ENCODE measurements around the gene ROBO3. TPM values are rescaled to one million over a fixed set of nuclear protein-coding genes. Genes with fewer than 3 reads are reported as not detected.

Gene ROBO3, protein sequence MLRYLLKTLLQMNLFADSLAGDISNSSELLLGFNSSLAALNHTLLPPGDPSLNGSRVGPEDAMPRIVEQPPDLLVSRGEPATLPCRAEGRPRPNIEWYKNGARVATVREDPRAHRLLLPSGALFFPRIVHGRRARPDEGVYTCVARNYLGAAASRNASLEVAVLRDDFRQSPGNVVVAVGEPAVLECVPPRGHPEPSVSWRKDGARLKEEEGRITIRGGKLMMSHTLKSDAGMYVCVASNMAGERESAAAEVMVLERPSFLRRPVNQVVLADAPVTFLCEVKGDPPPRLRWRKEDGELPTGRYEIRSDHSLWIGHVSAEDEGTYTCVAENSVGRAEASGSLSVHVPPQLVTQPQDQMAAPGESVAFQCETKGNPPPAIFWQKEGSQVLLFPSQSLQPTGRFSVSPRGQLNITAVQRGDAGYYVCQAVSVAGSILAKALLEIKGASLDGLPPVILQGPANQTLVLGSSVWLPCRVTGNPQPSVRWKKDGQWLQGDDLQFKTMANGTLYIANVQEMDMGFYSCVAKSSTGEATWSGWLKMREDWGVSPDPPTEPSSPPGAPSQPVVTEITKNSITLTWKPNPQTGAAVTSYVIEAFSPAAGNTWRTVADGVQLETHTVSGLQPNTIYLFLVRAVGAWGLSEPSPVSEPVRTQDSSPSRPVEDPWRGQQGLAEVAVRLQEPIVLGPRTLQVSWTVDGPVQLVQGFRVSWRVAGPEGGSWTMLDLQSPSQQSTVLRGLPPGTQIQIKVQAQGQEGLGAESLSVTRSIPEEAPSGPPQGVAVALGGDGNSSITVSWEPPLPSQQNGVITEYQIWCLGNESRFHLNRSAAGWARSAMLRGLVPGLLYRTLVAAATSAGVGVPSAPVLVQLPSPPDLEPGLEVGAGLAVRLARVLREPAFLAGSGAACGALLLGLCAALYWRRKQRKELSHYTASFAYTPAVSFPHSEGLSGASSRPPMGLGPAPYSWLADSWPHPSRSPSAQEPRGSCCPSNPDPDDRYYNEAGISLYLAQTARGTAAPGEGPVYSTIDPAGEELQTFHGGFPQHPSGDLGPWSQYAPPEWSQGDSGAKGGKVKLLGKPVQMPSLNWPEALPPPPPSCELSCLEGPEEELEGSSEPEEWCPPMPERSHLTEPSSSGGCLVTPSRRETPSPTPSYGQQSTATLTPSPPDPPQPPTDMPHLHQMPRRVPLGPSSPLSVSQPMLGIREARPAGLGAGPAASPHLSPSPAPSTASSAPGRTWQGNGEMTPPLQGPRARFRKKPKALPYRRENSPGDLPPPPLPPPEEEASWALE (N-terminal part only)
- 10 to 100 TPM; 21.9 to 26.1 TPM for total RNA-seq

DNA sequence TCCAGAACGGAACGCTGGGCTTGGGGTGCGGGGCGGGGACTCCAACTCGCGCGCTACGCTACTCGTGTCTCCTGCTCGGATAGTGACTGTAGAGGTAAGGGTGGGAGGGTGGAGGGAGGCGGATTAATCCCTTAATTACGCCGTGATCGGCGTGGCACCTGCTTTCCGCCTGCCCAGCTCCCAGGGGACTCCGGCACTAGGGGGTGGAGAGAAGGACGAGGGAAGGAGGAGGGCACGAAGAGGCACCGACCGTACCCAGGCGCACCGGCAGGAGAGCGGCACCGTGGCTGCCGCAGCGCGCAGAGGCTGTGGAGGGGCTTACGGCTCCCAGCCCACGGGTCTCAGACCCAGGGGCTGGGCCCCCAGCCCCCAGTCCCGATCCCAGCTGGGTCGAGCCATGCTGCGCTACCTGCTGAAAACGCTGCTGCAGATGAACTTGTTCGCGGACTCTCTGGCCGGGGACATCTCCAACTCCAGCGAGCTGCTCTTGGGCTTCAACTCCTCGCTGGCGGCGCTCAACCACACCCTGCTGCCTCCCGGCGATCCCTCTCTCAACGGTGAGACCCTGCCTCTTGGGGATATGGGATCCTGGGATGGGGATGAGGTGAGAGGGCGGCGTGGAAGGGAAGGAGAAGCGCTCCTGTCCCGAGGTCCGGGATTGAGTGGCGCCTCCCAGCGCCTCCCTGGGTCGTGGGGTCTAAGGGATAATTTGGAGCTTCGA is at the start of gene ROBO3:
TSS of gene ROBO3 (plus strand) at position 252 of the 721 bp plus-strand sequence. CDS start at position 398, 146 bp downstream.
- H3K4me1 Mint-ChIP-seq, result peaks cover 31% of the 10 kb centered on the region
- ATAC-seq, result peak; percentile 30
- ChIA-PET POLR2A (interaction anchor here (0.6 kb wide), 1 partner anchor 17 kb away, joined by 3 read pairs; no protein-coding TSS in a partner anchor), CTCF (interaction anchor here (0.6 to 3.0 kb wide), 19 partner anchors 8 to 221 kb away, joined by 3 to 20 read pairs (median 5); no protein-coding TSS in a partner anchor)
- no peaks in the 10 kb centered on the region for H3K9me3 Mint-ChIP-seq (ENCODE audit: low read depth)
- no peak within 1 kb of the TSS for H3K27ac Mint-ChIP-seq
- no peak for DNase-seq
- no peaks in the 10 kb centered on the region for H3K36me3 Mint-ChIP-seq (ENCODE audit: low read depth)
- H3K27me3 Mint-ChIP-seq, result peaks cover 81% of the 10 kb centered on the region
- intact Hi-C loops (cut with DNase I, micrococcal nuclease), result loop anchor here in 1 of 2 experiments (10.0 kb wide), 1 partner anchor 451 kb away; no protein-coding TSS in a partner anchor
- no peak within 1 kb of the TSS for H3K4me3 Mint-ChIP-seq

DNA sequence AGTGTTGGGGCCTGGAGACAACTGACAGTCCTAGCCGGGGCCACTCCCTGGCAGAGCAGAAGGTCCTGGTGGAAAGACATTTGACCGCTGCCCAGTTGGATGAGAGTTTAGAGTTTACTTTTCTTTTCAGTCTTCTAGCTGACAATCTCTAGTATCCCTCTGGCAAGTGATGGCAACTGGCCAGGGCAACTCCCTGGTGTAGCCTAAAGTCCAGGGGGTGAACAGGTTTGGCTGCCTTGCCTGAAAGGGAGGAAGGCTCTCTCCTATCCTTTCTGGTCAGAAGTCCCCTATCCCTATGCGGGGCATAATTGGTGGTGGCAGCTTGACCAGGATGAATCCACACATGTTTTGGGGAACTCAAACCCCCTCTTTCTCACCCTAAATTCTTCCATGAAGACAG is 48.2 kb upstream of the ROBO3 start:
- DNase-seq (no peak), ATAC-seq (no peak)
- ChIA-PET CTCF (no interaction called here), POLR2A (no interaction called here)
- intact Hi-C loops (cut with DNase I, micrococcal nuclease), result no loop called here
- Mint-ChIP-seq H3K36me3 (ENCODE audit: low read depth) (no peaks in the 10 kb centered on the region), H3K27ac (no peak overlapping the region), H3K4me1 (peaks cover 2% of the 10 kb centered on the region), H3K27me3 (peaks cover 38% of the 10 kb centered on the region), H3K9me3 (ENCODE audit: low read depth) (no peaks in the 10 kb centered on the region), H3K4me3 (no peak overlapping the region)

DNA sequence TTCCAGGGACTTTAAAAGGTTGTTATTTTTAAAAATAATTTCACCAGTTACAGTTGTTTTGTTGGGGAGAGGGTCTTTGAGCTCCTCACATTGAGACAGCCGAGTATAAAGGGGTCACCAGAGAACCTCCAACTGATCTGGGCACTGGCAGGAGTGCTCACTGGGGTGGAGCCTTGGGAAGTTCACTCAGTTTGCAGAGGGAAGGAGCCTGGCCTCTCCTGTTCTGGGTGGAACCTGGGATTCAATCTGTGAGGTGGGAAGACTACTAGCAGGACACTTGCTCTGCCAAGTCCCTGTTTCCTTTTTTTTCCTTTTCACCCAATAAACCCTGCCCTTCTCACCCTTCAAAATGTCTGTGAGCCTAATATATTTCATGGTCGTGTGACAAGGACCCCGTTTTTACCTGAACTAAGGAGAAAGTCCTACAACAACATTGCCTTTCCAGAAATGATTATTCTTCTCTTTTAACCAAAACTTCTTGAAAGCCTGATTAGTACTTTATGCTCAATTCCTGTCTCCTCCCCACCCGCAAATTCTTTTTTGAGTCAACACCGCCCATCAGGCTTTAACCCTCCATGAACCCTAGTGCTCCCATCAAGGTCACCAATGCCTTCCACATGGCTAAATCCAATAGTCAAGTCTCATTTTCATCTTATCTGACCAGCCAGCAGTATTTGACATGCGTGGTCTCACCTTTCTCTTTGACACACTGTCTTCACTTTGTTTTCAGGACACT is 43.1 kb upstream of the ROBO3 start:
- no peak overlapping the region for H3K27ac Mint-ChIP-seq
- intact Hi-C loops (cut with DNase I, micrococcal nuclease), result no loop called here
- H3K4me3 Mint-ChIP-seq, result no peak overlapping the region
- CTCF ChIA-PET, result interaction anchor here (0.8 to 1.2 kb wide), 2 partner anchors 9 to 74 kb away, joined by 3 read pairs; no protein-coding TSS in a partner anchor
- H3K9me3 Mint-ChIP-seq (ENCODE audit: low read depth), result no peaks in the 10 kb centered on the region
- H3K4me1 Mint-ChIP-seq, result no peaks in the 10 kb centered on the region
- ATAC-seq (no peak), DNase-seq (no peak)
- no peaks in the 10 kb centered on the region for H3K36me3 Mint-ChIP-seq (ENCODE audit: low read depth)
- H3K27me3 Mint-ChIP-seq, result peaks cover 38% of the 10 kb centered on the region
- POLR2A ChIA-PET, result interaction anchor here (0.7 kb wide), 1 partner anchor 52 kb away, joined by 5 read pairs; no protein-coding TSS in a partner anchor

DNA sequence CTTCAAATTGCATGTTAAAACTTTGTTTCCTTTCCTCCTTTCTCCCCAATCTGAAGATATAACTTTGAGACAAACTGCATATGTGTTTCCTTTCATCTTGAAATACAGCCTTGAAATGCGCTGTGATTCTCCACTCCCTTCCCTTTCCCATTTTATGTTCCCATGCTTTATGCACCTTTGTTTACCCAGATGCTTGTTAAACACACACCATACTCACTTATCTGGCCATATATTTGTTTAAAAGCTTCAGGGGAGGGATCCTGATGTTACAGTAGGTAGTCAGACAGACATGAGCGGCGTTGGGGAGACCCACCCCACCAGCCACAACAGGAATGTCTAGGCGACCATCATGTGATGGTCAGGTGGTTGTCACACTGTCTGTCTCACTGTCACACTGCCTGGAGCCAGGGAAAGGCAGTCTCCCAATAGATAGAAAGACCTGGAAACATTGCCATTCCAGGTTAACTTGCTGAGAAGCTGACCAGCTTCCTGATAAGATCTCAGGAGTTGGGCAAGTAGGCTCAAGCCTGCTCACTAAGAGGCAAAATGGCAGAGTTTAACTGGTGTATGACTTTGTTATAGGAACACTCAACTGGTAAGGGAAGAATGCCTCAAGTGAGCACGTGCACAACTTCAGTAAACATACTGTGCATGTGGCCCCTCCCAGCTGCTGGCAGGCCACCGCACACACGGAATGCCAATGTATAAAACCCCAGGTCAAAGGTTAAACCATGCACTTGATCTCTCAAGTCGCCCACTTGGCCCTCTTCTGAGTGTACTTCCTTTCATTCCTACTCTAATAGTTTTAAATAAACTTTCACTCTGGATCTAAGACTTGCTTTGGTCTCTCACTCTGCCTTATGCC is 41.5 kb upstream of the ROBO3 start:
- H3K4me1 Mint-ChIP-seq, result no peaks in the 10 kb centered on the region
- no peak overlapping the region for H3K27ac Mint-ChIP-seq
- no peaks in the 10 kb centered on the region for H3K36me3 Mint-ChIP-seq (ENCODE audit: low read depth)
- no peaks in the 10 kb centered on the region for H3K9me3 Mint-ChIP-seq (ENCODE audit: low read depth)
- DNase-seq (no peak), ATAC-seq (no peak)
- intact Hi-C loops (cut with DNase I, micrococcal nuclease), result no loop called here
- ChIA-PET CTCF (interaction anchor here (0.8 kb wide), 1 partner anchor 43 kb away, joined by 3 read pairs; no protein-coding TSS in a partner anchor), POLR2A (no interaction called here)
- no peak overlapping the region for H3K4me3 Mint-ChIP-seq
- peaks cover 28% of the 10 kb centered on the region for H3K27me3 Mint-ChIP-seq

DNA sequence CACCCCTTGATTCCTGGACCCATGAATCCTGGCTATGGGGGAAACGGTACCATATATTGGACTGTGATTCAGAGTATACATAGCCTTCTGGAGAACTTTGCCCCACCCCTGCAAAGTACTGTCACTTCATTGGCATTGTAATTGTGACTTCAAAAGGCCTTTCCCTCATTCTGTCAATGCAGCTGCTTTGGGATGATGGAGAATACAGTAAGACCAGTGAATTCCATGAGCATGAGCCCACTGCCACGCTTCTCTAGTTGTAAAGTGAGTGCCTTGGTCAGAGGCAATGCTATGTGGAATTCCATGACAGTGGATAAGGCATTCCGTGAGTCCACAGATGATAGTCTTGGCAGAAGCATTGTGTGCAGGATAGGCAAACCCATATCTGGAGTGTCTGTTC is 39.4 kb upstream of the ROBO3 start:
- no peak overlapping the region for H3K27ac Mint-ChIP-seq
- CTCF ChIA-PET, result interaction anchor here (1.1 kb wide), 1 partner anchor 12 kb away, joined by 3 read pairs; no protein-coding TSS in a partner anchor

DNA sequence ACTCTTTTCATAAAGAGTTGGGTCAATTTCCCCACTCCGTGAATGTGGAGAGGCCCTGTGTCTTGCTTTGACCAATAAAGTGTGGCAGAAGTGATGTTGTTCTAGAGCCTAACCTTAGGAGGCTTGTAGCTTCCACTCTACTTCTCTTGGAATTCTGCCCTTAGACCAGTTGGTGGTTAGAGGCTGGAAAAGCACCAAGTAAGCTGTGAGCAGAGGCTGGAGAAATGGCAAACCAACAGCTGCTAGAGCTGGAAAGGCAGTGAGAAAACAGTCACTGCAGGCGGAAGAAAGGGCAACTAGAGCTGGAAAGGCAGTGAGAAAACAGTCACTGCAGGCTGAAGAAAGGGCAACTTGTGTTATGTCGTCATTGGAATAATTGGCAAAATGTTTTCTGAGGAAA is 35.2 kb upstream of the ROBO3 start:
- Mint-ChIP-seq H3K27ac (no peak overlapping the region), H3K4me3 (no peak overlapping the region), H3K27me3 (peaks cover 19% of the 10 kb centered on the region), H3K4me1 (no peaks in the 10 kb centered on the region), H3K9me3 (ENCODE audit: low read depth) (no peaks in the 10 kb centered on the region), H3K36me3 (ENCODE audit: low read depth) (no peaks in the 10 kb centered on the region)
- intact Hi-C loops (cut with DNase I, micrococcal nuclease), result loop anchor here in 1 of 2 experiments (10.0 kb wide), 1 partner anchor 315 kb away; no protein-coding TSS in a partner anchor
- DNase-seq (no peak), ATAC-seq (no peak)
- ChIA-PET CTCF (interaction anchor here (0.9 to 1.3 kb wide), 2 partner anchors 9 to 28 kb away, joined by 3 read pairs; no protein-coding TSS in a partner anchor), POLR2A (no interaction called here)

More for the DNA sequence above, 39.4 kb upstream of the ROBO3 start:
- no peaks in the 10 kb centered on the region for H3K9me3 Mint-ChIP-seq (ENCODE audit: low read depth)
- H3K36me3 Mint-ChIP-seq (ENCODE audit: low read depth), result no peaks in the 10 kb centered on the region
- POLR2A ChIA-PET, result no interaction called here
- ATAC-seq (no peak), DNase-seq (no peak)
- H3K4me1 Mint-ChIP-seq, result no peaks in the 10 kb centered on the region
- intact Hi-C loops (cut with DNase I, micrococcal nuclease), result no loop called here
- H3K4me3 Mint-ChIP-seq, result no peak overlapping the region
- H3K27me3 Mint-ChIP-seq, result peaks cover 24% of the 10 kb centered on the region

DNA sequence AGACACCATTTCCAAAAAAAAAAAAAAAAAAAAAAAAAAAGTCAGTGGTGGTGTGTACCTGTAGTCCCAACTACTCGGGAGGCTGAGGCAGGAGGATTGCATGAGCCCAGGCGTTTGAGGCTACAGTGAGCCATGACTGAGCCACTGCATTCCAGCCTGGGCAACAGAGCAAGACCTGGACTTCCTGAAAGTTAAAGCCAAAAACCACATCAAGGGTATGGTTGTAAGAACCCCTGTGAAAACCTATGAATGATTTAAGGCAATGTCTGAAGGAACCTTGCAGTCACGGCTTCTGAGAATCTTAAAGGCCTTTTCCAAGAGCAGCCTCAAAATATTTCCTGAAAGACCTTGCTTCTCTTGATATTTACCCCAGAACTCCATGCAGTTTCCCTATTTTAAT is 34.5 kb upstream of the ROBO3 start:
- ATAC-seq (no peak), DNase-seq (no peak)
- no peaks in the 10 kb centered on the region for H3K9me3 Mint-ChIP-seq (ENCODE audit: low read depth)
- H3K36me3 Mint-ChIP-seq (ENCODE audit: low read depth), result no peaks in the 10 kb centered on the region
- H3K27ac Mint-ChIP-seq, result no peak overlapping the region
- H3K27me3 Mint-ChIP-seq, result peaks cover 21% of the 10 kb centered on the region
- H3K4me3 Mint-ChIP-seq, result no peak overlapping the region
- ChIA-PET POLR2A (no interaction called here), CTCF (interaction anchor here (0.9 to 1.4 kb wide), 2 partner anchors 8 to 35 kb away, joined by 3 read pairs; no protein-coding TSS in a partner anchor)
- no peaks in the 10 kb centered on the region for H3K4me1 Mint-ChIP-seq
- intact Hi-C loops (cut with DNase I, micrococcal nuclease), result loop anchor here in 1 of 2 experiments (10.0 kb wide), 1 partner anchor 314 kb away; no protein-coding TSS in a partner anchor

DNA sequence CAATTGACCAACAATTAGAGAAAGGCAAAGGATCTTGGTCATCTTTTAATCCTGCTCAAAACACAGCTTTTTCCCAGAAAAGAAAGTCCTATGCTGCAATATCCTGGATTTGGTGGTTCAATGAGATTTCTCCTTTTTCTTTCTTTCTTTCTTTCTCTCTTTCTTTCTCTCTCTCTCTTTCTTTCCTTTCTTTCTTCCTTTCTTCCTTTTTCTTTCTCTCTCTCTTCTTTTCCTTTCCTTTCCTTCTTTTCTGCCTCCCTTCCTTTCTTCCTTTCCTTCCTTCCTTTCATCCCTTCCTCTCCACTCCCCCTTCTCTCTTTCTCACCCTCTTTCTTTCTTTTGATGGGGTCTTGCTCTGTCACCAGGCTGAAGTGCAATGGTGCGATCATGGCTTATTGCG is 33.3 kb upstream of the ROBO3 start:
- Mint-ChIP-seq H3K36me3 (ENCODE audit: low read depth) (no peaks in the 10 kb centered on the region), H3K27ac (no peak overlapping the region), H3K9me3 (ENCODE audit: low read depth) (no peaks in the 10 kb centered on the region), H3K4me3 (no peak overlapping the region), H3K4me1 (peaks cover 6% of the 10 kb centered on the region), H3K27me3 (peaks cover 23% of the 10 kb centered on the region)
- intact Hi-C loops (cut with DNase I, micrococcal nuclease), result loop anchor here in 1 of 2 experiments (10.0 kb wide), 1 partner anchor 313 kb away; no protein-coding TSS in a partner anchor
- ATAC-seq (no peak), DNase-seq (no peak)
- POLR2A ChIA-PET, result no interaction called here
- CTCF ChIA-PET, result interaction anchor here (0.6 to 3.0 kb wide), 4 partner anchors 31 to 367 kb away, joined by 3 to 14 read pairs (median 4); no protein-coding TSS in a partner anchor

DNA sequence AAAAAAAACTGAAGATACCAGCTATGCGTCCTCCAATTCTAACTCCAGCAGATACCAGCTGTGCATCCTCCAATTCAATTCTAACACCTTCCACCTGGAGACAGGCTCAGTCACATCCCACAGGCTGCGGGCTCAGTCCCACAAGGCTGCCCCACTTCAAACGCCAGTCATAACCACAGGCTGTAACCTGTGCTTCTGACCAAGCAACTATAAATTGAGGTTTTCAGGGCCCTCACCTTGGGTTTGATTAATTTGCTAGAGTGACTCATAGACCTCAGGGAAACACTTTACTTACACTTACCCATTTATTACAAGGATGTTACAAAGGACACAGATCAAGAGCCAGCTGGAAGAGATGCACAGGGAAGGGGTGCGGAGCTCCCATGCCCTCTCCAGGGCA is 32.7 kb upstream of the ROBO3 start:
- Mint-ChIP-seq H3K27me3 (peaks cover 21% of the 10 kb centered on the region), H3K36me3 (ENCODE audit: low read depth) (no peaks in the 10 kb centered on the region), H3K27ac (no peak overlapping the region), H3K4me3 (no peak overlapping the region), H3K9me3 (ENCODE audit: low read depth) (no peaks in the 10 kb centered on the region), H3K4me1 (peaks cover 10% of the 10 kb centered on the region)
- intact Hi-C loops (cut with DNase I, micrococcal nuclease), result loop anchor here in 1 of 2 experiments (10.0 kb wide), 1 partner anchor 312 kb away; no protein-coding TSS in a partner anchor
- ChIA-PET CTCF (interaction anchor here (0.8 to 3.0 kb wide), 6 partner anchors 31 to 163 kb away, joined by 4 to 14 read pairs (median 6); no protein-coding TSS in a partner anchor), POLR2A (no interaction called here)
- ATAC-seq (no peak), DNase-seq (no peak)
